Hematopoietic multipotent progenitor cell (in vitro differentiated cells): Measurements from ENCODE around the gene PRKAG1. TPM values are rescaled to one million over a fixed set of nuclear protein-coding genes. Genes with fewer than 3 reads are reported as not detected.

ENCODE experiments used
- DNase-seq, 3 donors: peaks; one replicate each; pipeline ENCODE4 v3.0.0-alpha.2; 2011 to 2015; ENCODE audit warnings: low read depth in 2 of 3, low spot score in 2 of 3
- total RNA-seq: library from RNA; depleted of rRNA; stranded (reverse); fragments of >200 nt; gene quantifications from one replicate; pipeline ENCODE4 v1.2.3, GENCODE V29; 2012

Gene PRKAG1
- total RNA-seq, 1 donor = 38.0 TPM

DNA sequence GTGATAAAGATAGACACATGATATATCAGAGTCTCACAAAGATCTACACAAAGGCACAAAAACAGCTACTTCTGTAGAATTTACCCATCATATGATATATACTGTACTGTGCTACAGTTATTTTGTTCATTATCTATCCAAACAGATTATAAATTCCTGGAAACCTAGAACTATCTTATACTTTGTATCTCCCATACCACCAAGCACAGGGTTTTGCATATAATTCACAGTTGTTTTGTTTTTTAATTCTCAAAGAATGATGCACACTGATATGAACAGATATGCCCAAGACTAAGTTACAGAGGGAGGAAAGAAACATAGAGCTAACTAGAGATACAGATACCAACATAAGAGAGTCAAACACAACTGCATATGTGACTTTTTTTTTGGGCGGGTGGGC lies 3.4 kb downstream of the PRKAG1 start:
- DNase-seq = no peak

- DNase-seq = no peak
Observed at GRCh38 chr12:49014547-49014946, 4.0 kb downstream of the PRKAG1 start.

GRCh38 chr12:49013428-49013827 lies 5.1 kb downstream of the PRKAG1 start:
- no peak for DNase-seq

GRCh38 chr12:49012739-49013138 lies 5.8 kb downstream of the PRKAG1 start:
- no peak for DNase-seq

- DNase-seq = no peak
Observed at GRCh38 chr12:49010092-49010668, 8.4 kb downstream of the PRKAG1 start.

DNA sequence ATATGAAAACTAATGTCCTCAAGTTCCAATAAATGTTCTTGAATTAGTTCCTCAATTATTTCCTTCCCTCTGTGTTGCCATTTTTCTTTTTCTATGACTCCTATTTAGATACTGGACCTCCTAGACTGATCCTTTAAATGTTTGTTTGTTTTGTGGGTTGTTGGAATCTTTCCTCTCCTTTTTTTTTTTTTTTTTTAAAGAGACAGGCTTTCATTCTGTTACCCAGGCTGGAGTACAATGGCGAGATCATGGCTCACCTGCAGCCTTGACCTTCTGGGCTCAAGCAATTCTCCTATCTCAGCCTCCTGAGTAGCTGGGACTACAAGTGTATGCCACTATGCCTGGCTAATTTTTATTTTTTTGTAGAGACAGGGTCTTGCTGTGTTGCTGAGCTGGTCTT lies 9.6 kb downstream of the PRKAG1 start:
- no peak for DNase-seq

DNA sequence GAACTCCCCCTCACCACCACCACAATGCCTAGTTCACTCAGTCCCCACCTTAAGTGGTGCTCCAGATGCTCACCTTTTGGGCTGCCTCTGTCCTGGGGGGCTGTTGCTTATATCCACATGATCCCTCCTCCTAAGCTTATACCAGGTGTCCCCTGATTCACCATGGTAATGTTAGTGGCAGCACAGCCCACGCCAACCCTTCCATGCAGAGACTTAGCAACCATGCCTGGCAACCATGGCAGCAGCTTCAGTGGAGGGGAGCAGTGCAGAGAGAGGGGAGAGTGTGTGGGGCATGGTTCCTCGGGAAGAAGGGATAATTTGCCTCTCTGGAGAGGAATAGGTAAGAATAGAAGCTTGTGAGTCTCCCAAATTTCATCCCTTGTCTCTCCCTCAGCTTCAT lies 18.2 kb downstream of the PRKAG1 start:
- no peak for DNase-seq

DNA sequence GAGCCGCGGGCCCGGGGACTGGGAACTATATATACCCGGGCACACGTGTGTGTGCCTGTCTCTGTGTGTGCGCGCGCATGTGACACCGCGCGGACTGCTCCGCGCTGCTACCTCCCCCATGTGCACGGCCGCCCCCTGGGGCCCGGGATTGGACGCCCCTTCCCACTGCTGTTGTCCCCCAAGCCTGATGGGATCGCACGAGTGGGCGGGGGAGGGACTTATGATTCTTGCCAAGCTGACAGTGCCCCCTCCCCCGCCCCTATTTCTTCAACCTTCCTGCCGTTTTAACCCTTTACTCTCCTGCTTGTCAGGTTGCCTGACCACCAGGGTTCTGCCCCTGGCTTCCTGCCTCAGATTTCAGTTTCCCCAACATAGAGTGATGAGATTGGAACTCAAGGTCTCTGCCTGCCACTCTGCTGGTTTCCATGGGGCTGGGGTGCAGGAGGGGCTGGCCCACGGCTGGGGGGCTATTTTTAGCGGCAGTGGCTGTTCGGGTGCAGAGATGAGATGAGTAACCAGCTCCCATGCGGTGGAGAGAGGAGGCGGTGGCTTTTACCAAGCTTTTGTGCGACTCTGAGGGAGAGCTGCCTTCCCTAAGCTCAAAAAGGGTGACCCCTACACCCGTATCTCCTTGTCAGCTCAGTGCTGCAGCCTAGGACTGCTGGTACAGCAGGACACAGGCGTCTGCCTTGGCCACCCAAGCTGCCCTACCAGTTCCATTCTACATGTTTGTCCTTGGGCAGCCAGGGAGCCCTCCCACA lies 19.0 kb downstream of the PRKAG1 start, which contains the start of gene DDN:
Gene DDN (minus strand): TSS at position 5 of the 761 bp plus-strand sequence. CDS start 88 bp downstream, outside the sequence.
- peak in 2 of 3 donors; percentile 55 to 64 for DNase-seq

- DNase-seq = no peak
Observed at GRCh38 chr12:48998497-48999353, 19.9 kb downstream of the PRKAG1 start.

- no peak for DNase-seq
Observed at GRCh38 chr12:48997719-48998496, 20.7 kb downstream of the PRKAG1 start.

GRCh38 chr12:48996794-48997718 lies 21.5 kb downstream of the PRKAG1 start:
- DNase-seq = peak in 2 of 3 donors; percentile 74 to 81

DNA sequence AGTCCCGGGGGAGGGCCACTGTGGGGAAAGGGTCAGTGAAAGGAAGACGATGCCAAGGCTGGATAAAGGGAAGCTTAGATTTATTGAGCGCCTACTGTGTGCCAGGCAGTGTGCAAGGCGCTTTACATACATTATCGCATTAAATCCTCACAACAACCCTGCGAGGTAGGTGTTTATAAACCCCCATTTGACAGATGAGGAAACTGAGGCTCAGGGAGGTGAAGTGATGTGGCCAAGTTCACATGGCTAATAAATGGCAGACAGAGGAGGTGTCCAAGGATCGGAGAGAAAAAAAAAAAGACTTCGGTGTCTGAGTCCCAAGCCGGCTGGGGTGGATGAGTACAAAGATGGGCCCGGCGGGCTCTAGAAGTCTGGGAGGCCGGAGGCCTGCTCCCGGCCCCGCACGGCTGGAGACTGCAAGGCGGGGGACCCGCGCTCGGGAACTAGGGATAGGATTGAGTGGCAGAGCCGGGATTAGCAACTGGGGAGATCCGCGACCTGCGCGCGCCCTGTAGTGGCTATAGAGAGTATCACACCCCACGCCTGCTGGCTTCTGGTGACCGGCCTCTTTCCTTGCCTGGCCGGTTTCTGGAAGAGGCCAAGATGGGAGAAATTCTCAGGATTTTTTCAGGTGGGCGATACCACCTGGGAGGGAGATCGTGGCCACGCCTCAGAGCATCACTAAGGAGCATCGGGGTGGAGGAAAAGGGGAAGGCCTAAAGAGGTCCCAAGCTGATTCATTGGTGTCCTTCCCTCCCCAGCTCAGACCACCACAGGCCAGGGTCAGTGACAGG lies 23.3 kb downstream of the PRKAG1 start:
- no peak for DNase-seq

DNA sequence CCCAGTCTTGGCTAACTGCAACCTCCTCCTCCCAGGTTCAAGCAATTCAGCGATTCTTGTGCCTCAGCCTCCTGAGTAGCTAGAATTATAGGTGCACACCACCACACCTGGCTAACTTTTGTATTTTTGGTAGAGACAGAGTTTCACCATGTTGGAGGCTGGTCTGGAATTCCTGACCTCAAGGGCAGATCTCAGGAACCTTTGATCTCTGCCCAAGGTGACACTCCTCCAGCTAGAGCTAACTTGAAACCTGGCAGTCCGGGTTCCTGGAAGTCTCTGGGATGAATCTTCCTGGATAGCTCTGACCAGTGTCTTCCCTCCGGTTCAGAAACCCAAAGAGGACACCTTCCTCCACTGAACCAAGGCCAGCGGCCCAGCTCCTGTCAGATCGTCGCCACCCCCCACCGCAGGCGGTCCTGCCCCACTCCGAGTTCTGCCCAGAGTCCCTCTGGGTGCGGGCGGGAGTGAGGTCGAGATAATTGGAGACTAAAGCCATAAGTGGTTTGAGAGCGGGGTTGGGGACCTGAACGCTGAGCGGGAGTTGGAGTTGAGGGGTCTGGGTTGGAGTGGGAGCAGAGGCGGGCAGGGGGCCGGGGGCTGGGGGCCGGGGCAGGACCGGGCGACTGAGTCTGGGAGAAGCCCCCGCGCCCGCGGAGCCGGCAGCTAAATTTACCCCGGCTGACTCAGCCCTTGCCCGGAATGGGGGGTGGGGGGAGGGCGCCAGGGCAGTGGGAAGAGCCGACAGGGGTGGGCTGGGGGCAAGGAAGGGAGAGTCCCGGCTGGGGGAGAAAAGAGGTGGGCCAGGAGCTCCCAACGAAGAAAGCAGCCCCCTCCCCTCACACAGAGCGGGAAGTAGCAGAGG lies 24.1 kb downstream of the PRKAG1 start:
- DNase-seq = no peak

- no peak for DNase-seq
Observed at GRCh38 chr12:48993787-48994186, 24.8 kb downstream of the PRKAG1 start.

DNA sequence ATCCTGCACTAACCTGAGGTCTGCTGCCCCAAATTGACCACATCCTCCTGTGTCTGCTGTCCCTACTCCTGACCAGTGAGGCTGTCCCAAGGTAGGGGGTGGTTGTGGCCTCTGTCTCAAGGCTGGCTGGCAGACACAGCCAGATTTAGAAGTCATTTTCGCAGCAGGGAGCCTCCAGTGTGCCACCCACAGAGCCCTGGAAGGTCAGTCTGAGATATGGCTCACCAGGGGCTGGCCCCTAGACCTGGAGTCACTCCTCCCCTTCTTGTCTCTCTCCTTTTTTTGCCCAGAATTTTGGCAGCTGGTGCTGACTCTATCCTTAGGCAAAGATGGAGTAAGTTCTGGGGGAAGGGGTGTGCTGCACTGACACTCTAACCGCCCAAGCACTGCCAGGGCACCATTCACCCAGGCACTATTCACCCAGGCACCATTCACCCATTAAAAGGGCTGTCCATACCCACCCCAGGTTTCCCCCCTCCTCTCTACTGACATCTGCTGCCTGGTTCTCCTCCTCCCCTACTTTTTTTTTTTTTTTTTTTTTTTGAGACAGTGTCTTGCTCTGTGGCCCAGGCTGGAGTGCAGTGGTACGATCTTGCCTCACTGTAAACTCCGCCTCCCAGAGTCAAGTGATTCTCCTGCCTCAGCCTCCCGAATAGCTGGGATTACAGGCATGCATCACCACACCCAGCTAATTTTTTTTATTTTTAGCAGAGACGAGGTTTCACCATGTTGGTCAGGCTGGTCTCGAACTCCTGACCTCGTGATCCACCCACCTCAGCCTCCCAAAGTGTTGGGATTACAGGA lies 27.1 kb downstream of the PRKAG1 start:
- no peak for DNase-seq

DNA sequence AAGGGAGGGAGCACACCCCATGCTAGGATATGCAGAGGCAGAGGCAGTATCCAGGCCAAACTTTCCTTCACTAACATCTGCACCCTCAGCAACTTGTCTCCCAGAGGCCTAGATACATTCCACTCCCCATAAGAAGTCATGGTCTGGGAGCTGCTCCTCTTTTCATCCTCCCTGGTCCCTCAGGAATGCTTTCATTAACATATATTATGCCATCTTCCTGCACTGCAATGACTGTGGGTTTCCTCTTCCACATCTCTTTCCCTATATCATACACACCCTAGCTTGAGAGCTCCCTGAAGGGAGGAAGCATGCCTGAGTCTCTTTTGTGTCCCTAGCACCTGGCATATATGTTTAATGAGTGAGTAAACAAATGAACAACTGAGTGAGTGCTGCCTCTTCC lies 28.0 kb downstream of the PRKAG1 start:
- DNase-seq = no peak
